Hepatocyte (in vitro differentiated cells): ENCODE results near the gene LMAN2. TPM values are rescaled to one million over a fixed set of nuclear protein-coding genes. Genes with fewer than 3 reads are reported as not detected.

Experiments
- DNase-seq: peaks from one replicate; pipeline ENCODE4 v3.0.0-alpha.2; 2016; ENCODE audit warnings: low spot score
- H2AFZ ChIP-seq: fragments of 200-600 bp; sonication (generic); 2 replicates; pipeline ENCODE4 v1.6.0; 2016; ENCODE audit warnings: antibody characterized with exemption, mild to moderate bottlenecking
- H3K27ac ChIP-seq: fragments of 200-600 bp; sonication (generic); 2 replicates; pipeline ENCODE4 v1.5.1; 2016; ENCODE audit warnings: mild to moderate bottlenecking
- H3K27me3 ChIP-seq: fragments of 200-600 bp; sonication (generic); 2 replicates; pipeline ENCODE4 v1.6.1; 2016
- H3K36me3 ChIP-seq: fragments of 200-600 bp; sonication (generic); replicated peaks from 2 replicates; pipeline ENCODE4 v1.5.1; 2016; ENCODE audit warnings: low read depth; ENCODE audit not compliant: insufficient read depth
- H3K4me1 ChIP-seq: fragments of 200-600 bp; sonication (generic); 2 replicates; pipeline ENCODE4 v1.5.1; 2016; ENCODE audit warnings: mild to moderate bottlenecking, moderate library complexity; ENCODE audit not compliant: insufficient read depth
- H3K4me2 ChIP-seq: fragments of 200-600 bp; sonication (generic); 2 replicates; pipeline ENCODE4 v1.6.0; 2016
- H3K4me3 ChIP-seq: fragments of 200-600 bp; sonication (generic); 2 replicates; pipeline ENCODE4 v1.5.1; 2016; ENCODE audit warnings: mild to moderate bottlenecking
- H3K79me2 ChIP-seq: fragments of 200-600 bp; sonication (generic); 2 replicates; pipeline ENCODE4 v1.6.0; 2017; ENCODE audit warnings: mild to moderate bottlenecking
- H3K9me2 ChIP-seq: fragments of 200-600 bp; sonication (generic); replicated peaks from 2 replicates; pipeline ENCODE4 v1.6.0; 2017; ENCODE audit warnings: mild to moderate bottlenecking; ENCODE audit not compliant: insufficient read depth
- H3K9me3 ChIP-seq: fragments of 200-600 bp; sonication (generic); 2 replicates; pipeline ENCODE4 v1.5.1; 2016; ENCODE audit warnings: low read depth, mild to moderate bottlenecking
- H4K20me1 ChIP-seq: fragments of 200-600 bp; sonication (generic); 2 replicates; pipeline ENCODE4 v1.6.0; 2016; ENCODE audit warnings: mild to moderate bottlenecking; ENCODE audit not compliant: insufficient read depth, poor library complexity, severe bottlenecking
- CTCF ChIP-seq: fragments of 200-600 bp; sonication (generic); IDR thresholded peaks from 2 replicates; pipeline ENCODE4 v1.5.1; 2016; ENCODE audit warnings: antibody characterized with exemption, mild to moderate bottlenecking; ENCODE audit not compliant: poor library complexity
- EZH2 ChIP-seq: fragments of 200-600 bp; sonication (generic); IDR thresholded peaks from 2 replicates; pipeline ENCODE4 v1.6.1; 2016; ENCODE audit warnings: antibody characterized with exemption, mild to moderate bottlenecking, borderline replicate concordance
- EZH2phosphoT487 ChIP-seq: fragments of 200-600 bp; sonication (generic); IDR thresholded peaks from one replicate; pipeline ENCODE4 v1.6.1; 2018; ENCODE audit warnings: antibody characterized with exemption, mild to moderate bottlenecking, low read depth, moderate library complexity; ENCODE audit not compliant: unreplicated experiment, severe bottlenecking
- WGBS: methylation state at CpG from one replicate; pipeline ENCODE4 v1.1.6; 2016; ENCODE audit warnings: low lambda C conversion rate; ENCODE audit errors: missing lambda C conversion rate; 5-methylcytosine and 5-hydroxymethylcytosine counted together
- polyA plus RNA-seq: library from polyadenylated mRNA; unstranded; fragments of >200 nt; fragmentation: Nextera tagmentation; extraction: Ambion mirVana; gene quantifications from 2 replicates; pipeline ENCODE4 v1.2.1, GENCODE V29; 2016
- total RNA-seq: library from RNA; depleted of rRNA; stranded (reverse); fragments of >200 nt; gene quantifications from 2 replicates; pipeline ENCODE4 v1.2.3, GENCODE V29; 2014

Gene LMAN2
- total and polyA plus RNA-seq, 2 experiments from 2014 or later = 357 to 391 TPM

DNA sequence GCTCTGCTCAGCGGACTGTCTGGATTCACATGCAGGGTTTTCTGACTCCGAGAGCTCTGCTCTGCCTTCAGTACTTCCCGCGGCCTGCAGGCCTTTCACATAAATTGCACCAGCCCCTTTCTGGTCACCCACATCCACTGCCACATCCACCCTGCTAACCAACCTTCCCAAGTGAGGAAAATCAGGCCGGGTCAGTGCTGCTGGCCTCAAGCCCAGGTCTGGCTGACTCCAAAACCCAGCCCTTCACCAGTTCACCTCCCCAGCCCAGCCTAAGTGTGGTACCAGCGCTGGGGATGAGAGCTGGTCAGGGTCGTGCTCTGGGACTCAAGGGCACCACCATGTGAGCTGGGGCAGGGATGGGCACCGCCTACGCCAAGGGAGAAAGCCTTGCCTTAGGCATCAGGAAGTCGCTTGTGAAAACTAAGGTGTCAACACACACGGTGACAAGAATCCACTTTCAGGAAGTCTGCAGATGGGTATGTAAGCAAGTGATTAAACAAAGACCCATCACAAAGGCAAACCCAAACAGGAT lies 12.3 kb downstream of the LMAN2 start:
- Histone ChIP-seq H3K36me3 (no peaks in the 10 kb centered on the region), H3K4me1 (no peaks in the 10 kb centered on the region), H3K9me3 (no peaks in the 10 kb centered on the region), H3K27ac (no peak overlapping the region), H3K27me3 (no peaks in the 10 kb centered on the region), H4K20me1 (peaks cover 16% of the 10 kb centered on the region), H3K9me2 (no peaks in the 10 kb centered on the region), H3K4me2 (no peak overlapping the region), H3K4me3 (no peak overlapping the region), H3K79me2 (peaks cover 50% of the 10 kb centered on the region), H2AFZ (no peak overlapping the region)
- no peak for TF ChIP-seq EZH2phosphoT487
- no peak for TF ChIP-seq EZH2
- TF ChIP-seq CTCF = no peak
- 85% methylated on average over 11 of the region's 11 CpGs for WGBS
- no peak for DNase-seq

DNA sequence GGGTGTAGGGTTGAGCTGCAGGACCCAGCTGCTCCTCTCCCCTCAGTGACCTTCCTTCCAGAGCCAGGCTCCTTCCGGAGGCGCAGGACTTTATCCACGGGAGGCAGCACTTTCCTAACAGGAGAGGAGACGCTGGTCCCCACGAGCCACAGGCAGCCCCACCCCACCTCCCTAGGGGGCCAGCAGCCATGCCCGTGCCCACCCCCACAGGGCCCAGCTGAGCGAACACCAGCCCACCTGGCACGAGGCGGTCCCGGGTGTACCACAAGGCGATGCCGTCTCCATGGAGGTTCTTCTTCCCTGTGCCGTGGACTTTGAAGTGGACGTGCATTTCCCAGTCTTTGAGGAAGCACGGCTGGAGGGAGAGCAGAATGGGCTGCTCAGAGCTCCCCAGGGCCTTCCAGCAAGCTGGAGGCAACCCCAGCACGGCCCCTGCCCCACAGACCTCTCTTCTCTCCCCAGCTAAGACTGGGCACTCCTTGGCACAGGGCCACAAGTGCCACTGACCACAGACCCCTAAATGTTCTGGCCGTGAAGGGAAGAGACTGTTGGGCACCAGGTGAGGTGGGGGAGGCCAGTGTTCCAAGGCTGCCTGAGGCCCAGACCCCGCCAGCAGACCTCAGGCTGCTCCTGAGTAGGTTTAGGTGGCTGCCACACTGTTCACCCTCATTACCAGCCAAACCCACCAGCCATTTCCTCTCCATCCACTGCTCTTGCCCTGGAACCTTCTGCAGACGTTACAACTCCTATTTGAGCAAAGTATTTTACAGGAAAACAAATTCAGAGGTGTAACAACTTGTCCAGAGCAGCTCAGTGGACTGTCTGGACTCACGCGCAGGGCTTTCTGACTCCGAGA lies 13.0 kb downstream of the LMAN2 start:
- H2AFZ ChIP-seq = no peak overlapping the region
- peaks cover 13% of the 10 kb centered on the region for H4K20me1 ChIP-seq
- no peaks in the 10 kb centered on the region for H3K9me2 ChIP-seq
- peaks cover 43% of the 10 kb centered on the region for H3K79me2 ChIP-seq
- H3K4me2 ChIP-seq = no peak overlapping the region
- no peaks in the 10 kb centered on the region for H3K9me3 ChIP-seq
- no peak for DNase-seq
- H3K27me3 ChIP-seq = no peaks in the 10 kb centered on the region
- H3K27ac ChIP-seq = no peak overlapping the region
- 96% methylated on average over 14 of the region's 22 CpGs for WGBS
- no peaks in the 10 kb centered on the region for H3K4me1 ChIP-seq
- no peaks in the 10 kb centered on the region for H3K36me3 ChIP-seq
- H3K4me3 ChIP-seq = no peak overlapping the region
- TF ChIP-seq EZH2 = no peak
- no peak for TF ChIP-seq CTCF
- no peak for TF ChIP-seq EZH2phosphoT487

DNA sequence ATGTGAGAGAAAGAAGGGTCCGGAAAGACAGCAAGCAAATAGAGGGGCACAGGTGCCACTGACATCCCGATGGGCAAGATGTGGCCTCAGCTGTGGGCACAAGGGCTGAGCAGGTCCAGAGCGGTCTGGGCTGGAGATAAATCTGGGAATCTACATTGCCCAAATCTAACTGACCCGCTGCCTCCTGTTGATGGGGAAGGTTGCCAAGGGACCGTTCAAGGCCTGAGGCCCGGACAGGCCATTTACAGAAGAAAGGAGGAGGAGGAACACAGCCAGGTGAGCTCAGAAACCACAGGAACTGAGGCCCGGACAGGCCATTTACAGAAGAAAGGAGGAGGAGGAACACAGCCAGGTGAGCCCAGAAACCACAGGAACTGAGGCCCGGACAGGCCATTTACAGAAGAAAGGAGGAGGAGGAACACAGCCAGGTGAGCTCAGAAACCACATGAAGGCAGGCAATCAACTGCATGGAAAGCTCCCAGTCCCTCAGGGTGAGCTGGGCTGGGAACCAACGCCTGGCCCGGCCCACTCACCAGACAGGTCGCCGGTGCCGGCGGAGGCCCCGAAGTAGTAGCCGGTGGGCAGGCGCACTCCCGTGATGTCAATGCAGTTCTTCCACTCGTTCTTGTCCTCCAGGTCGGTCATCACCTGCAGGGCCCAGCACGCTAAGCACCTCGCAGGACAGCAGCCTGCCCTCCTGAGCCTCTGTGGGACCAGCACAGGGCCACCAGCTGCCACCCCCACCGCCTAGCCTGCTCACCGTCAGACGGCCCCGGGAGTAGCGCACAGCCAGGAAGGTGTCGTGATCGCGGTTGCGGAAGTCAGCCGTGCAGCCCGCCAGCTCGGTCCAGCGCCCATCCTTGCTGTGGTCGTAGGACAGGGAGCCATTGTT lies 14.6 kb downstream of the LMAN2 start:
- no peaks in the 10 kb centered on the region for H3K9me2 ChIP-seq
- no peak overlapping the region for H2AFZ ChIP-seq
- no peak for TF ChIP-seq EZH2phosphoT487
- no peak for TF ChIP-seq CTCF
- TF ChIP-seq EZH2 = no peak
- no peaks in the 10 kb centered on the region for H3K4me1 ChIP-seq
- H3K36me3 ChIP-seq = no peaks in the 10 kb centered on the region
- WGBS = 96% methylated on average over 35 of the region's 36 CpGs
- no peaks in the 10 kb centered on the region for H3K9me3 ChIP-seq
- no peaks in the 10 kb centered on the region for H3K27me3 ChIP-seq
- peaks cover 26% of the 10 kb centered on the region for H3K79me2 ChIP-seq
- no peak overlapping the region for H3K4me2 ChIP-seq
- H3K27ac ChIP-seq = no peak overlapping the region
- no peak for DNase-seq
- H4K20me1 ChIP-seq = peaks cover 7% of the 10 kb centered on the region
- no peak overlapping the region for H3K4me3 ChIP-seq
